Astrocyte of the hippocampus (primary cell): ENCODE data around the gene GRIP1.

Experiments
- DNase-seq: peaks from one replicate; pipeline ENCODE4 v3.0.0; 2011; ENCODE audit warnings: low read depth, low spot score

GRIP1 gene

GRCh38 chr12:66602483-66603143 is 76.3 kb downstream of the GRIP1 start:
- no peak for DNase-seq

- no peak for DNase-seq
Measured at GRCh38 chr12:66600903-66601302, 78.0 kb downstream of the GRIP1 start.

- DNase-seq = no peak
Measured at GRCh38 chr12:66599816-66600215, 79.1 kb downstream of the GRIP1 start.

GRCh38 chr12:66598608-66599007 is 80.3 kb downstream of the GRIP1 start:
- no peak for DNase-seq

GRCh38 chr12:66598079-66598478 is 80.8 kb downstream of the GRIP1 start:
- DNase-seq = no peak

- DNase-seq = peak; percentile 28
Measured at GRCh38 chr12:66596199-66596598, 82.7 kb downstream of the GRIP1 start.

- no peak for DNase-seq
Measured at GRCh38 chr12:66594688-66595087, 84.2 kb downstream of the GRIP1 start.

- no peak for DNase-seq
Measured at GRCh38 chr12:66590275-66590985, 88.4 kb downstream of the GRIP1 start.

GRCh38 chr12:66589095-66589494 is 89.8 kb downstream of the GRIP1 start:
- no peak for DNase-seq

- no peak for DNase-seq
Measured at GRCh38 chr12:66587912-66588311, 91.0 kb downstream of the GRIP1 start.

- DNase-seq = no peak
Measured at GRCh38 chr12:66584673-66585072, 94.2 kb downstream of the GRIP1 start.

GRCh38 chr12:66573605-66574004 is 105.3 kb downstream of the GRIP1 start:
- DNase-seq = no peak

GRCh38 chr12:66572845-66573244 is 106.0 kb downstream of the GRIP1 start:
- no peak for DNase-seq

GRCh38 chr12:66571361-66571915 is 107.4 kb downstream of the GRIP1 start:
- no peak for DNase-seq

GRCh38 chr12:66563220-66563619 is 115.7 kb downstream of the GRIP1 start:
- DNase-seq = no peak

- DNase-seq = no peak
Measured at GRCh38 chr12:66555113-66555512, 123.8 kb downstream of the GRIP1 start.

GRCh38 chr12:66552716-66553115 is 126.2 kb downstream of the GRIP1 start:
- DNase-seq = no peak

- DNase-seq = no peak
Measured at GRCh38 chr12:66550626-66551025, 128.2 kb downstream of the GRIP1 start.

- DNase-seq = no peak
Measured at GRCh38 chr12:66549050-66549389, 129.9 kb downstream of the GRIP1 start.

- DNase-seq = no peak
Measured at GRCh38 chr12:66548338-66549049, 130.4 kb downstream of the GRIP1 start.

GRCh38 chr12:66541426-66541825 is 137.4 kb downstream of the GRIP1 start:
- no peak for DNase-seq

- no peak for DNase-seq
Measured at GRCh38 chr12:66539431-66539830, 139.4 kb downstream of the GRIP1 start.

- peak; percentile 69 for DNase-seq
Measured at GRCh38 chr12:66538970-66539369, 139.9 kb downstream of the GRIP1 start.
